GM11168 (cell line): ENCODE data around the gene NKAIN2.

Experiments
- in situ Hi-C: fragments of 300-500 bp; cut with MboI; formaldehyde crosslinking; loops from one replicate; pipeline ENCODE4 v1.12.0; 2022; ENCODE audit warnings: low sequenced_read_pairs; ENCODE audit not compliant: unreplicated experiment

The NKAIN2 gene

GRCh38 chr6:124823240-124824111 is 1019.8 kb downstream of the NKAIN2 start:
- in situ Hi-C loops, result no loop called here

- in situ Hi-C loops, result no loop called here
These were observed 1021.9 kb downstream of the NKAIN2 start for GRCh38 chr6:124825564-124825963.

- in situ Hi-C loops, result no loop called here
These were observed 1026.2 kb downstream of the NKAIN2 start for GRCh38 chr6:124829822-124830221.

GRCh38 chr6:124830506-124830905 is 1026.8 kb downstream of the NKAIN2 start:
- in situ Hi-C loops, result no loop called here

- in situ Hi-C loops, result no loop called here
These were observed 1050.8 kb downstream of the NKAIN2 start for GRCh38 chr6:124854338-124854922.

GRCh38 chr6:124857746-124858145 is 1054.1 kb downstream of the NKAIN2 start:
- in situ Hi-C loops, result no loop called here

- in situ Hi-C loops, result no loop called here
These were observed 1054.9 kb downstream of the NKAIN2 start for GRCh38 chr6:124858564-124858963.

- in situ Hi-C loops, result no loop called here
These were observed 1055.7 kb downstream of the NKAIN2 start for GRCh38 chr6:124859366-124859765.

GRCh38 chr6:124866040-124866439 is 1062.4 kb downstream of the NKAIN2 start:
- in situ Hi-C loops, result no loop called here

- in situ Hi-C loops, result no loop called here
These were observed 1063.5 kb downstream of the NKAIN2 start for GRCh38 chr6:124867121-124867520.

GRCh38 chr6:124868481-124868880 is 1064.8 kb downstream of the NKAIN2 start:
- in situ Hi-C loops, result no loop called here

GRCh38 chr6:124869416-124869815 is 1065.8 kb downstream of the NKAIN2 start:
- in situ Hi-C loops, result no loop called here

GRCh38 chr6:124870611-124871459 is 1067.2 kb downstream of the NKAIN2 start:
- in situ Hi-C loops, result no loop called here

GRCh38 chr6:124872361-124873065 is 1068.8 kb downstream of the NKAIN2 start:
- in situ Hi-C loops, result no loop called here

GRCh38 chr6:124873066-124873410 is 1069.4 kb downstream of the NKAIN2 start:
- in situ Hi-C loops, result no loop called here
